Measurements from ENCODE around the gene DRAXIN. TPM values are rescaled to one million over a fixed set of nuclear protein-coding genes. Genes with fewer than 3 reads are reported as not detected.

Gene DRAXIN
- total RNA-seq, 2 donors from 2014 or later = 0.04 to 0.46 TPM

DNA sequence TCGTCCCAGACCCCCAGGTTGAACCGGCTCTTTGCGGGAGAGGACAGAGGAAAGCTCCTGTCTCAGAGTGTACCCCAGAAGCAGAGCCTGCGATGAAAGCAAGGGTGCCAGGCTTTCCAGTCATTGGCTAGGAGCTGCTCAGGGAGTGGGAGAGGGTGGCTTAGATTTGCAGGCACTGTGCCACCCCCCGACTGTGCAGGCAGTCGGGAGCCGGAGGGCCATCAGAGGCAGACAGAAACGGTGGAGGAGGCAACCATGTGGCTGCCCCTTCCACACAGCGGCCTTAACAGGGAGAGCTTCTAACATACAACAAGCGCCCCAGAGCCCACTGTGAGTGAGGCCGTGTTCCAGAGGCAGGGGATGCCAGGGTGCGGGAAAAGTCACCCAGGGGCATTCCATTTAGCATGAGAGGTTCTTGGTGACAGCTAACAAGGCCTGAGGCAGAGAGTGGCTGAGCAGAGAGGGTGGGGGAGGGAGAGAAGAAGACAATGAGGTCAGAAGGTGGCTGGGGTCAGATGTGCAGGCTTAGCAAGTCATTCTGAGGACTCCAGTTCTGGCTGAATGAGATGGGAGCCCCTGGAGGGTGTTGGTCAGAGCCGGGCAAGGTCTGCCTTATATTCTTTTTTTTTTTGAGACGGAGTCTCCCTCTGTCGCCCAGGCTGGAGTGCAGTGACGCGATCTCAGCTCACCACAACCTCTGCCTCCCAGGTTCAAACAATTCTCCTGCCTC, 61.0 kb downstream of the DRAXIN start:
- no peaks in the 10 kb centered on the region for H3K36me3 Mint-ChIP-seq
- peak in 1 of 2 donors; percentile 14 for ATAC-seq
- no peaks in the 10 kb centered on the region for H3K9me3 Mint-ChIP-seq
- DNase-seq (ENCODE audit: low spot score in 2 of 2) = no peak
- peak overlapping the region in 1 of 2 donors; percentile 44 for H3K27ac Mint-ChIP-seq

- Mint-ChIP-seq H3K27ac (peak overlapping the region in 1 of 2 donors; percentile 51), H3K9me3 (no peaks in the 10 kb centered on the region), H3K36me3 (no peaks in the 10 kb centered on the region)
- DNase-seq (ENCODE audit: low spot score in 2 of 2) = no peak
- no peak for ATAC-seq
Observed at GRCh38 chr1:11753555-11754208, 62.2 kb downstream of the DRAXIN start.

GRCh38 chr1:11757047-11757446, 65.5 kb downstream of the DRAXIN start:
- H3K9me3 Mint-ChIP-seq = no peaks in the 10 kb centered on the region
- no peaks in the 10 kb centered on the region for H3K36me3 Mint-ChIP-seq
- no peak for DNase-seq (ENCODE audit: low spot score in 2 of 2)
- no peak overlapping the region for H3K27ac Mint-ChIP-seq
- ATAC-seq = no peak

DNA sequence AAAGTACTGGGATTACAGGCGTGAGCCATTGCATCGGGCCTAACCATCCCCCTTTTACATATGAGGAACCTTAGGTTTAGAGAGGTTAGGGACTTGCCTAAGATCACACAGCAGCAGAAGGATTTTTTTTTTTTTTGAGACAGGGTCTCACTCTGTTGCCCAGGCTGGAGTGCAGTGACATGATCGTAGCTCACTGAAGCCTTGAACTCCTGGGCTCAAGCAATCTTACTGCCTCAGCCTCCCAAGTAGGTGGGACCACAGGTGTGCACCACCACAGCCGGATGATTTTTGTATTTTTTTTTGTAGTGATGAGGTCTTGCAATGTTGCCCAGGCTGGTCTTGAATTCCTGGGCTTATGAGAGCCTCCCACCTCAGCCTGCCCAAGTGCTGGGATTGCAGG, 68.3 kb downstream of the DRAXIN start:
- Mint-ChIP-seq H3K27ac (no peak overlapping the region), H3K9me3 (no peaks in the 10 kb centered on the region), H3K36me3 (no peaks in the 10 kb centered on the region)
- DNase-seq (ENCODE audit: low spot score in 2 of 2) (no peak), ATAC-seq (no peak)

GRCh38 chr1:11761285-11761684, 69.8 kb downstream of the DRAXIN start:
- H3K27ac Mint-ChIP-seq = no peak overlapping the region
- ATAC-seq (no peak), DNase-seq (ENCODE audit: low spot score in 2 of 2) (no peak)
- H3K36me3 Mint-ChIP-seq = no peaks in the 10 kb centered on the region
- no peaks in the 10 kb centered on the region for H3K9me3 Mint-ChIP-seq

DNA sequence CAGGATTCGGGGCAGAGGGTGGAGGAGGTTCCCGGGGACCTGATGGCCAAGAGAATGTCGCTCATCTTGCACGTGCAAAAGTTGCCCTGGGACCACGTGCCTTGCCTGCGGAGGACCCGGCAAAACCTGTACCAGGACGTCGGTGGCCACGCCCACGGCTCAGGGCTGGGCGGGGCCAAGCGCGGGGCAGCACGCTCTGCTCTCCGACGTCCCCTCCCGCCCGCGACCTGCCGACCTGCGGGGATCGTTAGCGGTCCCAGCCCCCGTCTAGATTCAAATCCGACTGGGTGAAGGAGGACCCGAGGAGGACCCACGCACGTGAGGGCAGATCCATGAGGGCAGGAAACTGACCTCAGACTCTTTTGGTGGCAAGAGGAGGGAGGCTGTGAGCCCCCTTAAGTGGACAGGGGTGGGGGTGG, 70.5 kb downstream of the DRAXIN start, which contains the start of gene C1orf167:
Gene C1orf167, plus strand, starts transcription at position 206 of the 419 bp plus-strand sequence. CDS start 2,208 bp downstream, outside the sequence.
- DNase-seq (ENCODE audit: low spot score in 2 of 2) (peak in 1 of 2 donors; percentile 47), ATAC-seq (peak; percentile 41 to 73)
- no peak within 1 kb of the TSS for H3K27ac Mint-ChIP-seq
- no peaks in the 10 kb centered on the region for H3K9me3 Mint-ChIP-seq
- no peaks in the 10 kb centered on the region for H3K36me3 Mint-ChIP-seq

DNA sequence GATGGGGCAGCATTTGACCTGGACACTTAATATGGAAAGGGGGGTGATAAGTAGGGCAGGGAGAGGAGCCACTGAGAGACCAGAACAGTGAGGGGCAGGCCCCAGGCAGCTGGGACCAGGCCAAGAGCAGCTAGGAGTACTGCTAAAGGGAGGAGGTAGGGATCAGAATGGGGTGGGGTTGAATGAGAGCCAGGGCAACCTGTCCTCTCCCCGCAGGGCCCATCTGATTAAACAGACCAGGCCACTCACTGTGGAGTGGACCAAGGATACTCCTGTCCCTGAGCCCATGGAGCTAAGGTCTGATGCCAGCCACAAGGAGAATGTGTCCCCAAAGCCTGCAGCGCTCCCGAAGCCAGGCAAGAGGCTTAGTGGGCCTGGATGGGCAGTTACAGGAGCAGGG, 72.6 kb downstream of the DRAXIN start:
- DNase-seq (ENCODE audit: low spot score in 2 of 2) (no peak), ATAC-seq (no peak)
- no peaks in the 10 kb centered on the region for H3K36me3 Mint-ChIP-seq
- H3K27ac Mint-ChIP-seq = no peak overlapping the region
- no peaks in the 10 kb centered on the region for H3K9me3 Mint-ChIP-seq

DNA sequence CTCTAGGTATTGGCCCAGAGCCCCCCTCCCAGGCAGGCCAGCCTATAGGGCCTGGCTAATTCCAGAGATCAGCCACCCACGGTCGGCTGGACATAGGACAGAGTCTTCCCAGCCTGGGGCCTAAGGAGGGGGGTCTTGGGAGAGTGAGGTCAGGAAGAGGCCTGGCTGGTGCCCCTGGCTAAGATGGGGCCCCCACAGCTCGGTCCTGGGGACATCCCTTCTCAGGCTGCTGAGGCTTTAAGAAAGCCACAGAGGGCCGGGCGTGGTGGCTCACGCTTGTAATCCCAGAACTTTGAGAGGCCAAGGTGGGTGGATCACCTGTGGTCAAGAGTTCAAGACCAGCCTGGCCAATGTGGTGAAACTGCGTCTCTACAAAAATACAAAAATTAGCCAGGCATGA, 73.0 kb downstream of the DRAXIN start:
- ATAC-seq (no peak), DNase-seq (ENCODE audit: low spot score in 2 of 2) (no peak)
- Mint-ChIP-seq H3K27ac (no peak overlapping the region), H3K9me3 (no peaks in the 10 kb centered on the region), H3K36me3 (no peaks in the 10 kb centered on the region)

DNA sequence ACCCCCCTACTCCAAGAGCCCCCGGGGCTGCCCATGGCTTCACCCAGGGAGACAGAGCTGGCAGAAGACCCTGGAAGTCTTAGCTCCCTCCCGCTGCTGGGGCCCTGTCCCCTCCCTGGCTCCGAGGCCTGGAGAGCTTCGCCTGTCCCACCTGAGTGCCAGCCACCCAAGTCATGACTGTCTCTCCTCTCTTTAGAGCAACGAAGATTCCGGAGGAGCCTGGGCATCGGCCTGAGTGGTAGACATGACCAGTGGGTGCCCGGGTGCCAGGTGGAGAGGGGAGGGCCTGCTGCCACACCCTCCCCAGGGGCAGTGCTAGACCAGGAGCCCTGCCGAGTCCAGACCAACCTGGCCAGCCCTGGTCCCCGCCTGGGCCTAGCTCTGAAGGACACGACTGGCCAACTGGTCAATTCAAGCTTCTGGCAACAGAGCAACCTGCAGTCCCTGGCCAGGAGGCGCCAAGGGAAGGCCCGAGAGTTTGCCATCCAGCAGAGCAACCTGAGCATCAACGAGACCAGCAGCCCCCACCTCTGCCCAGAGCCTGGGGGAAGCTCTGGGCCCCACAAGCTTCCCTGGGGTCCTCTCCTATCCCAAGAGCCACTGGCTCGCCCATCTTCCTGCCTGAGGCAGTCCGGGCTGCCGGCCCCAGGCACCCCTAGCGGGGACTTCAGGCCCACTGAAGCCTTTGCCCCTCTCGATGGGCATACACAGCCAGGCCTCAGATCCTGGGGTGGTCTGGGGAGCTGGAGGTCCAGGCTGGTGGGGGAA, 74.3 kb downstream of the DRAXIN start:
- ATAC-seq = no peak
- Mint-ChIP-seq H3K9me3 (no peaks in the 10 kb centered on the region), H3K27ac (peak overlapping the region in 1 of 2 donors; percentile 45), H3K36me3 (no peaks in the 10 kb centered on the region)
- no peak for DNase-seq (ENCODE audit: low spot score in 2 of 2)

DNA sequence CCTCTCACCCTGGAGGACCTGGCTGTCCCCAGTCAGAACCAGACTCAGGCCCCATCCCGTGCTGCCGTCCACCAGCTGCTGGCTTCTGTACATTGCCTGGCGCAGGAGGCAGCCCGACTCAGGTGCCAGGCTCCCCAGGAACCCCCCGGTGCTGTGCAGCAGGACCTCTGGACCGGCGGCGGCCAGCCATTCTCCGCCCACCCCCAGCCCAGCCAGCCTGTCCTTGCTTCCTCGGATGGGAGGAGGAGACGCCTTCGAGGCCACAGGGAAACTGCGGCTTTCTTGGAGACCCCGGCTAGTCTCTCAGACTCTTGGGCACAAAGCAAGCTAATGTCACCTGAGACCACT, 74.9 kb downstream of the DRAXIN start:
- Mint-ChIP-seq H3K36me3 (no peaks in the 10 kb centered on the region), H3K9me3 (no peaks in the 10 kb centered on the region), H3K27ac (no peak overlapping the region)
- DNase-seq (ENCODE audit: low spot score in 2 of 2) (no peak), ATAC-seq (no peak)

DNA sequence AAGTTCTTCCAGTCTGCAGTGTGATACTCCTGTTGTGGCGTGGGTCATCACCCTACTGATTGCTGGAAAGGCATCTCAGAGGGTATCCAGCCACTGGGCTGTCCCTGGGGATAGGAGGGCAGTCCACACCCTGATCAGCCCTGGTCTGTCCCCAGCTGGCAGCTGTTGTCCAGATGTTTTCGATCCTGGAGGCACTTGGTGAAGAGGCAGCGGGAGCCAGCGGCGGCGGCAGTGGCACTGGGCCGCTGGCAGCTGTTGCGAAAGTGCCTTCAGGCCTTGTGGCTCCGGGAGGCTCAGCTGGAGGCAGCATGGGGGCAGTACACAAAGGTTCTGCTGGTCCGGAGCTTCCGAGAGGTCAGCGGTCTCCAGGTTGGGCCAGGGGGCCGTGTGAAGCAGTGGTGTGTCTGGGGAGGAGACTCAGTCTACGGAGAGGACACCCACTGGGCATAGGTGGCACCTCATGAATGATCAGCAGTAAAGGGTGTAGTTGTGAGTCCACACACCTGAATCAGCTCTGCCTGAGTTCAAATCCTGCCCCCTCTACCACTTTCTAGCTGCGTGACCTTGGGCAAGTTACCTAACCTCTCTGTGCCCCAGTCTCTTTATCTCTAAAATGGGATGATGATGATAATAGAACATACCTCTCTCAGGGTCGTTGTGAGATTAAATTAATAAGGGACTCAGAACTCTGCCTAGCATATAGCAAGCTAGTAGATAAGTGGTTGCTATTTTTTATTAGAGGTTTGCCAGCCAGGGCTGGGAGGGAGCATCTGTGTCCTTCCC, 76.6 kb downstream of the DRAXIN start:
- DNase-seq (ENCODE audit: low spot score in 2 of 2) (no peak), ATAC-seq (no peak)
- H3K36me3 Mint-ChIP-seq = no peaks in the 10 kb centered on the region

DNA sequence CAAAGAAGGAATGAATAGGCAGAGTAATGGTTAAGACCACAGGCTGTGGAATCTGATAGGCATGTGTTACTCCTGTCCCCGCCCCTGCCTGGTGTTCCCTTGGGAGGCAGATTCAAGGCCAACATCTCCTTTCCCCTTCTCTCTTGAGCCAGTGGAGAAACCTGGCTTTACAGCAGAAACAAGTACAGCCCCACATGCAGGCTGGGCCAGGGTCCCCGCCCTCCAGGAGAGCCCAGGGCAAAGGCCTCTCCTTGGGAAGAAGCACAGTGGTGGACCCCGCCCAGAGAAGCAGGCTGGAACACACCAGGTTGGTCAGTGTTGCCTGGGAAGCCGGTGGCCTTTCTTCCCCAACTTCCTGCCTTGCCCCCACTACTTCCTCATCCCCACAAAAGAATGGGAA, 77.3 kb downstream of the DRAXIN start:
- no peaks in the 10 kb centered on the region for H3K36me3 Mint-ChIP-seq
- DNase-seq (ENCODE audit: low spot score in 2 of 2) (no peak), ATAC-seq (no peak)
- H3K27ac Mint-ChIP-seq = no peak overlapping the region
- H3K9me3 Mint-ChIP-seq = no peaks in the 10 kb centered on the region

More for the DNA sequence above, 76.6 kb downstream of the DRAXIN start:
- H3K27ac Mint-ChIP-seq = no peak overlapping the region
- no peaks in the 10 kb centered on the region for H3K9me3 Mint-ChIP-seq

- no peaks in the 10 kb centered on the region for H3K9me3 Mint-ChIP-seq
- no peak for ATAC-seq
- no peak for DNase-seq (ENCODE audit: low spot score in 2 of 2)
- no peaks in the 10 kb centered on the region for H3K36me3 Mint-ChIP-seq
- no peak overlapping the region for H3K27ac Mint-ChIP-seq
Observed at GRCh38 chr1:11769274-11769673, 77.8 kb downstream of the DRAXIN start.

GRCh38 chr1:11770011-11770410, 78.5 kb downstream of the DRAXIN start:
- no peak for ATAC-seq
- no peaks in the 10 kb centered on the region for H3K36me3 Mint-ChIP-seq
- H3K9me3 Mint-ChIP-seq = no peaks in the 10 kb centered on the region
- DNase-seq (ENCODE audit: low spot score in 2 of 2) = no peak
- no peak overlapping the region for H3K27ac Mint-ChIP-seq

GRCh38 chr1:11771481-11772043, 80.1 kb downstream of the DRAXIN start:
- H3K36me3 Mint-ChIP-seq = no peaks in the 10 kb centered on the region
- no peak for ATAC-seq
- no peaks in the 10 kb centered on the region for H3K9me3 Mint-ChIP-seq
- no peak overlapping the region for H3K27ac Mint-ChIP-seq
- no peak for DNase-seq (ENCODE audit: low spot score in 2 of 2)

GRCh38 chr1:11772458-11772857, 80.9 kb downstream of the DRAXIN start:
- Mint-ChIP-seq H3K27ac (no peak overlapping the region), H3K9me3 (no peaks in the 10 kb centered on the region), H3K36me3 (no peaks in the 10 kb centered on the region)

More at GRCh38 chr1:11772458-11772857, 80.9 kb downstream of the DRAXIN start:
- ATAC-seq (no peak), DNase-seq (ENCODE audit: low spot score in 2 of 2) (no peak)
